GM12892 (cell line): ENCODE data around the gene RNF126.

Experiments used
- POLR2A ChIP-seq: IDR thresholded peaks from 2 replicates; pipeline ENCODE4 v1.6.1; 2011; ENCODE audit warnings: low read depth, low read length, control low read depth
- POLR2AphosphoS5 ChIP-seq: IDR thresholded peaks from 2 replicates; pipeline ENCODE4 v1.6.1; 2011; ENCODE audit warnings: low read depth, low read length, control low read depth
- TAF1 ChIP-seq: IDR thresholded peaks from 2 replicates; pipeline ENCODE4 v1.6.1; 2011; ENCODE audit warnings: low read depth, mild to moderate bottlenecking, control low read depth, low read length, borderline replicate concordance

- no peak for TF ChIP-seq POLR2A
- TF ChIP-seq POLR2AphosphoS5 = no peak
- no peak for TF ChIP-seq TAF1
Observed at GRCh38 chr19:616062-616700, 46.8 kb downstream of the RNF126 start.
